H1 (cell line): ENCODE results near the gene TBC1D16. TPM values are rescaled to one million over a fixed set of nuclear protein-coding genes. Genes with fewer than 3 reads are reported as not detected.

ENCODE experiments used
- CTCF ChIA-PET: fragments of 300-600 bp; sonication (Branson Sonifier 250); formaldehyde crosslinking; loops from one replicate; lab custom pipeline; 2021; ENCODE audit not compliant: partially characterized antibody; lab: Charles Lee
- POLR2A ChIA-PET: fragments of 300-600 bp; sonication (Branson Sonifier 250); formaldehyde crosslinking; loops from one replicate; lab custom pipeline; 2021; ENCODE audit warnings: inconsistent platforms; ENCODE audit not compliant: partially characterized antibody; lab: Charles Lee
- DNase-seq, 2 experiments: peaks; one replicate each; pipeline versions ENCODE4 v3.0.0 to v3.0.0-alpha.2; 2010 to 2022; ENCODE audit warnings: low spot score in 2 of 2, low read depth in 1 of 2, mixed read lengths in 1 of 2
- FAIRE-seq: peaks from 2 replicates; lab custom pipeline; 2011; peaks lifted over from hg19 to GRCh38; lab: Jason Lieb, UNC
- H2AFZ ChIP-seq: 2 replicates; pipeline ENCODE4 v1.8.1; 2012; ENCODE audit warnings: low read length, inconsistent platforms
- H2AK5ac ChIP-seq: 2 replicates; pipeline ENCODE4 v1.6.1; 2013; ENCODE audit warnings: low read depth, low read length
- H2BK120ac ChIP-seq: replicated peaks from 2 replicates; pipeline ENCODE3; 2013; ENCODE audit warnings: low read depth, low read length, inconsistent platforms
- H2BK12ac ChIP-seq: 2 replicates; pipeline ENCODE4 v1.6.1; 2013; ENCODE audit warnings: low read depth, low read length
- H2BK15ac ChIP-seq: 2 replicates; pipeline ENCODE4 v1.6.1; 2013; ENCODE audit warnings: low read length
- H2BK20ac ChIP-seq: 2 replicates; pipeline ENCODE4 v1.6.1; 2013; ENCODE audit warnings: low read length
- H2BK5ac ChIP-seq: 2 replicates; pipeline ENCODE4 v1.6.1; 2013; ENCODE audit warnings: low read depth, low read length
- H3K14ac ChIP-seq: 2 replicates; pipeline ENCODE4 v1.6.1; 2013; ENCODE audit warnings: inconsistent platforms; ENCODE audit not compliant: insufficient read length
- H3K18ac ChIP-seq: 2 replicates; pipeline ENCODE4 v1.6.1; 2013; ENCODE audit warnings: low read length; ENCODE audit errors: extremely low read depth
- H3K23ac ChIP-seq: 2 replicates; pipeline ENCODE4 v1.6.1; 2013; ENCODE audit warnings: inconsistent platforms; ENCODE audit not compliant: insufficient read length
- H3K23me2 ChIP-seq: 2 replicates; pipeline ENCODE4 v1.6.1; 2013; ENCODE audit warnings: low read depth, low read length
- H3K27ac ChIP-seq: 2 replicates; pipeline ENCODE4 v1.6.1; 2011; ENCODE audit warnings: low read depth, low read length, inconsistent platforms
- H3K27me3 ChIP-seq, 4 experiments: replicated peaks in 1 of 4; 1 replicate in 1 of 4; 2 replicates in 3 of 4; pipeline versions ENCODE4 v1.6.1 to v1.8.1; 2011 to 2013; ENCODE audit warnings: low read length in 3 of 4, mild to moderate bottlenecking in 3 of 4, inconsistent platforms in 2 of 4, mixed read lengths in 2 of 4, moderate library complexity in 1 of 4; ENCODE audit not compliant: control insufficient read depth in 3 of 4, insufficient read depth in 3 of 4; ENCODE audit errors: extremely low read depth in 1 of 4
- H3K36me3 ChIP-seq, 4 experiments: 2 replicates each; pipeline versions ENCODE4 v1.6.1 to v1.8.1; 2011 to 2013; ENCODE audit warnings: mild to moderate bottlenecking in 4 of 4, low read length in 3 of 4, moderate library complexity in 2 of 4, control low read depth in 1 of 4, inconsistent platforms in 1 of 4; ENCODE audit not compliant: insufficient read depth in 4 of 4, control insufficient read depth in 2 of 4
- H3K4ac ChIP-seq: replicated peaks from 2 replicates; pipeline ENCODE3; 2013; ENCODE audit warnings: low read length, low read depth, mixed read lengths, inconsistent platforms; ENCODE audit not compliant: insufficient read length
- H3K4me1 ChIP-seq, 4 experiments: replicated peaks in 1 of 4; 1 replicate in 1 of 4; 2 replicates in 3 of 4; pipeline versions ENCODE4 v1.6.1 to v1.8.1; 2011 to 2013; ENCODE audit warnings: low read length in 3 of 4, inconsistent platforms in 2 of 4, mixed read lengths in 1 of 4; ENCODE audit not compliant: insufficient read depth in 4 of 4, control insufficient read depth in 3 of 4
- H3K4me2 ChIP-seq, 2 experiments: 2 replicates each; pipeline versions ENCODE4 v1.6.1 to v1.8.1; 2011 to 2013; ENCODE audit warnings: low read depth in 2 of 2, low read length in 2 of 2, control low read depth in 1 of 2, inconsistent platforms in 1 of 2, mild to moderate bottlenecking in 1 of 2; ENCODE audit not compliant: insufficient read depth in 1 of 2
- H3K4me3 ChIP-seq, 4 experiments: fragments of 200-600, 300-600 bp in 1 of 4; sonication (generic), shearing (Covaris generic), sonication (Bioruptor Twin) in 1 of 4; 2 replicates each; pipeline versions ENCODE4 v1.5.1 to v1.8.1; 2011 to 2016; ENCODE audit warnings: low read length in 4 of 4, low read depth in 3 of 4, control low read depth in 2 of 4, inconsistent platforms in 2 of 4, mild to moderate bottlenecking in 2 of 4, mixed read lengths in 1 of 4, moderate library complexity in 1 of 4; ENCODE audit not compliant: insufficient read depth in 2 of 4; ENCODE audit errors: extremely low read depth in 1 of 4
- H3K56ac ChIP-seq: replicated peaks from 2 replicates; pipeline ENCODE3; 2013; ENCODE audit warnings: low read depth, mild to moderate bottlenecking, mixed read lengths, low read length, inconsistent platforms; ENCODE audit not compliant: insufficient read length
- H3K79me1 ChIP-seq: 2 replicates; pipeline ENCODE4 v1.6.1; 2013; ENCODE audit warnings: low read depth, low read length, control low read depth
- H3K79me2 ChIP-seq, 2 experiments: 2 replicates each; pipeline versions ENCODE4 v1.6.1 to v1.8.1; 2012 to 2013; ENCODE audit warnings: low read length in 2 of 2, mild to moderate bottlenecking in 2 of 2, inconsistent platforms in 1 of 2; ENCODE audit not compliant: insufficient read depth in 2 of 2, control insufficient read depth in 1 of 2
- H3K9ac ChIP-seq, 4 experiments: replicated peaks in 1 of 4; 1 replicate in 1 of 4; 2 replicates in 3 of 4; pipeline versions ENCODE4 v1.6.1 to v1.8.1; 2011 to 2013; ENCODE audit warnings: low read depth in 3 of 4, low read length in 3 of 4, control low read depth in 2 of 4, mild to moderate bottlenecking in 2 of 4, moderate library complexity in 2 of 4, inconsistent platforms in 1 of 4; ENCODE audit errors: extremely low read depth in 1 of 4
- H3K9me3 ChIP-seq, 2 experiments: 2 replicates each; pipeline versions ENCODE4 v1.6.1 to v1.8.1; 2012 to 2013; ENCODE audit warnings: mild to moderate bottlenecking in 2 of 2, moderate library complexity in 2 of 2, control low read depth in 1 of 2, inconsistent platforms in 1 of 2, low read depth in 1 of 2, low read length in 1 of 2, mixed read lengths in 1 of 2; ENCODE audit not compliant: insufficient read depth in 2 of 2
- H4K20me1 ChIP-seq, 2 experiments: replicated peaks in 1 of 2; 2 replicates each; pipeline versions ENCODE3 to v1.8.1; 2011 to 2013; ENCODE audit warnings: inconsistent platforms in 2 of 2, low read length in 2 of 2, mild to moderate bottlenecking in 1 of 2; ENCODE audit not compliant: insufficient read depth in 2 of 2, control insufficient read depth in 1 of 2
- H4K5ac ChIP-seq: 2 replicates; pipeline ENCODE4 v1.6.1; 2013; ENCODE audit warnings: low read length, low read depth, mixed read lengths, inconsistent platforms; ENCODE audit not compliant: insufficient read length
- H4K8ac ChIP-seq: 2 replicates; pipeline ENCODE4 v1.8.0; 2013; ENCODE audit warnings: mild to moderate bottlenecking, moderate library complexity, low read length, inconsistent platforms; ENCODE audit not compliant: insufficient read depth; ENCODE audit errors: extremely low read depth
- H4K91ac ChIP-seq: replicated peaks from 2 replicates; pipeline ENCODE3; 2013; ENCODE audit warnings: low read length, mixed read lengths, inconsistent platforms; ENCODE audit not compliant: insufficient read length
- ATF2 ChIP-seq: IDR thresholded peaks from 2 replicates; pipeline ENCODE4 v1.6.1; 2012; ENCODE audit warnings: low read length, inconsistent platforms
- FOSL1 ChIP-seq: IDR thresholded peaks from 2 replicates; pipeline ENCODE4 v1.6.1; 2011; ENCODE audit warnings: mild to moderate bottlenecking, low read depth, low read length, moderate library complexity; ENCODE audit not compliant: insufficient read depth
- NRF1 ChIP-seq: IDR thresholded peaks from 2 replicates; pipeline ENCODE4 v1.6.1; 2011; ENCODE audit warnings: mild to moderate bottlenecking, low read depth, low read length, improper control_type of control experiment
- POLR2AphosphoS5 ChIP-seq: IDR thresholded peaks from 2 replicates; pipeline ENCODE4 v1.6.1; 2011; ENCODE audit warnings: low read depth, low read length
- WGBS, 2 experiments: shearing (Covaris generic) in 1 of 2; methylation state at CpG; one replicate each; pipeline versions ENCODE4 v1.1.6 to v1.1.7; 2013 to 2015; ENCODE audit warnings: low lambda C conversion rate in 2 of 2, mixed read lengths in 2 of 2, inconsistent platforms in 1 of 2, low coverage in 1 of 2, missing lambda C conversion rate in 1 of 2; ENCODE audit not compliant: insufficient replicate concordance in 2 of 2, insufficient coverage in 1 of 2, insufficient read length in 1 of 2; ENCODE audit errors: extremely low coverage in 1 of 2, missing lambda C conversion rate in 1 of 2; 5-methylcytosine and 5-hydroxymethylcytosine counted together
- polyA plus RNA-seq, 7 experiments: library from polyadenylated mRNA; depleted of rRNA in 3 of 7; stranded (reverse) in 5 of 7; unstranded in 2 of 7; fragments of >200 nt in 5 of 7; fragments of 200-250 nt in 2 of 7; gene quantifications; 1 replicate in 5 of 7; 2 replicates in 1 of 7; 4 replicates in 1 of 7; pipeline versions ENCODE4 v1.2.1 to v1.2.3, GENCODE V29; 2011 to 2013; ENCODE audit warnings: missing spikeins in 2 of 7, mixed read lengths in 2 of 7
- total RNA-seq: library from RNA; stranded (reverse); fragmentation: NEBNext Ultra II Directional; extraction: Animal tissue kit (Norgen Biotek cat#: 25700); gene quantifications from 2 replicates; pipeline ENCODE4 v1.2.1, GENCODE V29; 2021

TBC1D16 gene
- total and polyA plus RNA-seq, 2 of the 8 experiments (the other 6 are each of a cell fraction or from before 2014, with no cell fraction given): 21.1 to 109 TPM

- 90% methylated on average over 15 of the region's 15 CpGs; no CpG with 5 or more reads in 1 of the 2 experiments for WGBS, 2 experiments
- no peak overlapping the region for H3K4ac ChIP-seq
- H3K27me3 ChIP-seq: no peaks in the 10 kb centered on the region
- ChIA-PET POLR2A (interaction anchor here (1.1 to 1.7 kb wide), 2 partner anchors 49 to 51 kb away, joined by 3 to 5 read pairs; no protein-coding TSS in a partner anchor), CTCF (interaction anchor here (0.6 to 5.8 kb wide), 9 partner anchors 9 to 107 kb away, joined by 3 to 44 read pairs (median 8); partner anchors contain the start of gene GAA)
- no peak overlapping the region for H3K9ac ChIP-seq
- H3K79me1 ChIP-seq: no peaks in the 10 kb centered on the region
- H2AK5ac ChIP-seq: no peak overlapping the region
- no peaks in the 10 kb centered on the region for H3K23me2 ChIP-seq
- no peak overlapping the region for H3K27ac ChIP-seq
- H4K8ac ChIP-seq: no peak overlapping the region; the same call in 1 of the 2 replicates
- no peak overlapping the region for H4K5ac ChIP-seq
- H3K23ac ChIP-seq: no peak overlapping the region
- no peaks in the 10 kb centered on the region for H4K20me1 ChIP-seq
- H2AFZ ChIP-seq: no peak overlapping the region
- no peak overlapping the region for H3K56ac ChIP-seq
- no peaks in the 10 kb centered on the region for H3K9me3 ChIP-seq
- no peak overlapping the region for H3K14ac ChIP-seq
- no peak overlapping the region for H2BK15ac ChIP-seq
- no peaks in the 10 kb centered on the region for H3K36me3 ChIP-seq
- TF ChIP-seq POLR2AphosphoS5: no peak
- no peak for TF ChIP-seq FOSL1
- TF ChIP-seq NRF1: no peak
- TF ChIP-seq ATF2: no peak
- H3K4me1 ChIP-seq: peaks cover 0 to 8% (median 1%) of the 10 kb centered on the region in 4 experiments; a peak in 5 of 7 replicates
- no peak overlapping the region for H2BK5ac ChIP-seq
- H3K79me2 ChIP-seq: no peaks in the 10 kb centered on the region
- H2BK120ac ChIP-seq: no peak overlapping the region
- DNase-seq: no peak
- no peak overlapping the region for H2BK20ac ChIP-seq
- H3K4me2 ChIP-seq: no peak overlapping the region
- no peak for FAIRE-seq
- H3K4me3 ChIP-seq: no peak overlapping the region
- H4K91ac ChIP-seq: no peak overlapping the region
- no peak overlapping the region for H3K18ac ChIP-seq
- H2BK12ac ChIP-seq: no peak overlapping the region
Measured at GRCh38 chr17:80084773-80085172, 49.1 kb upstream of the TBC1D16 start.
